Neuronal stem cell (in vitro differentiated cells): ENCODE measurements around the gene CCDC8.

Experiments used
- DNase-seq: peaks from one replicate; pipeline ENCODE4 v3.0.0-alpha.2; 2013; ENCODE audit warnings: low spot score
- H2AFZ ChIP-seq: one replicate; pipeline ENCODE4 v1.6.1; 2013; ENCODE audit warnings: mild to moderate bottlenecking, low read length, inconsistent platforms
- H2AK5ac ChIP-seq: 2 replicates; pipeline ENCODE4 v1.6.1; 2013; ENCODE audit warnings: low read depth, mild to moderate bottlenecking, inconsistent platforms, low read length, moderate library complexity, mixed read lengths
- H2BK120ac ChIP-seq: 2 replicates; pipeline ENCODE4 v1.6.1; 2013; ENCODE audit warnings: low read depth, mild to moderate bottlenecking, inconsistent platforms, low read length, moderate library complexity, mixed read lengths
- H2BK12ac ChIP-seq: one replicate; pipeline ENCODE4 v1.6.1; 2013; ENCODE audit warnings: low read length, inconsistent platforms
- H2BK15ac ChIP-seq: 2 replicates; pipeline ENCODE4 v1.6.1; 2013; ENCODE audit warnings: mild to moderate bottlenecking, low read length, inconsistent platforms, mixed read lengths
- H2BK5ac ChIP-seq: one replicate; pipeline ENCODE4 v1.6.1; 2013; ENCODE audit warnings: inconsistent platforms, mild to moderate bottlenecking, low read length, moderate library complexity
- H3K14ac ChIP-seq: one replicate; pipeline ENCODE4 v1.6.1; 2013; ENCODE audit warnings: low read length, inconsistent platforms
- H3K18ac ChIP-seq: 2 replicates; pipeline ENCODE4 v1.6.1; 2013; ENCODE audit warnings: low read length, inconsistent platforms
- H3K23ac ChIP-seq: 2 replicates; pipeline ENCODE4 v1.6.1; 2013; ENCODE audit warnings: low read depth, mild to moderate bottlenecking, mixed read lengths, low read length, inconsistent platforms; ENCODE audit not compliant: poor library complexity
- H3K27ac ChIP-seq: replicated peaks from 3 replicates; pipeline ENCODE4 v1.5.1; 2013; ENCODE audit warnings: low read length, inconsistent platforms
- H3K27me3 ChIP-seq, 3 experiments: 2 replicates each; pipeline ENCODE4 v1.6.1; 2013; ENCODE audit warnings: low read length in 3 of 3, mild to moderate bottlenecking in 2 of 3, inconsistent platforms in 1 of 3, low read depth in 1 of 3, mixed read lengths in 1 of 3, moderate library complexity in 1 of 3; ENCODE audit not compliant: control insufficient read depth in 3 of 3, insufficient read depth in 3 of 3
- H3K36me3 ChIP-seq, 2 donors: replicated peaks in 1 of 2; 2 replicates each; pipeline ENCODE4 v1.6.1; 2013; ENCODE audit warnings: low read length in 2 of 2; ENCODE audit not compliant: control insufficient read depth in 2 of 2, insufficient read depth in 2 of 2
- H3K4ac ChIP-seq: 2 replicates; pipeline ENCODE4 v1.6.1; 2013; ENCODE audit warnings: inconsistent platforms, mild to moderate bottlenecking, low read length, moderate library complexity
- H3K4me1 ChIP-seq, 2 donors: 1 replicate in 1 of 2; 2 replicates in 1 of 2; pipeline ENCODE4 v1.6.1; 2013; ENCODE audit warnings: low read length in 2 of 2, low read depth in 1 of 2; ENCODE audit not compliant: control insufficient read depth in 2 of 2, insufficient read depth in 1 of 2
- H3K4me2 ChIP-seq: one replicate; pipeline ENCODE4 v1.6.1; 2013; ENCODE audit warnings: mild to moderate bottlenecking, low read length, inconsistent platforms; ENCODE audit not compliant: insufficient read depth, poor library complexity, severe bottlenecking
- H3K4me3 ChIP-seq, 2 donors: 2 replicates each; pipeline ENCODE4 v1.5.1; 2013; ENCODE audit warnings: low read length in 2 of 2, mild to moderate bottlenecking in 2 of 2, inconsistent platforms in 1 of 2, moderate library complexity in 1 of 2
- H3K79me1 ChIP-seq: one replicate; pipeline ENCODE4 v1.6.1; 2013; ENCODE audit warnings: low read depth, mild to moderate bottlenecking, inconsistent platforms, low read length, moderate library complexity
- H3K9ac ChIP-seq: one replicate; pipeline ENCODE4 v1.6.1; 2013; ENCODE audit warnings: mild to moderate bottlenecking, low read depth, low read length, inconsistent platforms; ENCODE audit not compliant: poor library complexity
- H3K9me3 ChIP-seq, 2 donors: replicated peaks in 1 of 2; 2 replicates each; pipeline versions ENCODE3 to v1.6.1; 2013; ENCODE audit warnings: low read length in 2 of 2, mild to moderate bottlenecking in 2 of 2, inconsistent platforms in 1 of 2, low read depth in 1 of 2, mixed read lengths in 1 of 2, moderate library complexity in 1 of 2; ENCODE audit not compliant: control insufficient read depth in 2 of 2, insufficient read depth in 1 of 2
- H4K8ac ChIP-seq: one replicate; pipeline ENCODE4 v1.6.1; 2013; ENCODE audit warnings: low read depth, mild to moderate bottlenecking, inconsistent platforms, low read length, moderate library complexity
- H4K91ac ChIP-seq: one replicate; pipeline ENCODE4 v1.6.1; 2013; ENCODE audit warnings: low read length, low read depth, mild to moderate bottlenecking, inconsistent platforms; ENCODE audit not compliant: poor library complexity
- WGBS, 2 donors: extraction: QIAGEN DNeasy Blood & Tissue Kit; methylation state at CpG; one replicate each; pipeline ENCODE4 v1.1.7; 2013; ENCODE audit warnings: missing lambda C conversion rate in 2 of 2, mixed read lengths in 1 of 2; ENCODE audit not compliant: insufficient read length in 2 of 2, insufficient replicate concordance in 1 of 2; ENCODE audit errors: extremely low coverage in 2 of 2; 5-methylcytosine and 5-hydroxymethylcytosine counted together

CCDC8 gene

DNA sequence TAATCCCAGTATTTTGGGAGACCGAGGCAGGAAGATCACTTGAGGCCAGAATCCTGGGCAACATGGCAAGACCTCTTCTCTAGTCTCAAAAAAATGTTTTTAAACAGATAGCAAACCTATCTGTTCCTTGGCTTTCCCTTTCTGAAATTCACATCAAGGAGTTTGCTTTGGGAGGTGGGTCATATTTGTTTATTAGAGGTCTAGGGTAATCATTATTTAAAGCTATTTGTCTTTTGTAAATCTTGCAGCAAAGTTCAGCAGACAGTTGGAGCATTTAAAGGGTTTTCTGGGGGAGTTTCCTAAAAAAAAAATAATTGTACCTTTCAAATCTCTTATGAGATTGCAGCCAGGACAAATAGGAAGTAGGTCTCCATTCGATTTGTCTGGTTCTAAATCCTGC is 49.0 kb downstream of the CCDC8 start:
- peaks cover 11 to 88% of the 10 kb centered on the region in 2 donors for H3K36me3 ChIP-seq
- H3K27ac ChIP-seq: no peak overlapping the region
- no peak overlapping the region for H3K9ac ChIP-seq
- H2BK120ac ChIP-seq: no peak overlapping the region
- H3K4me2 ChIP-seq: no peak overlapping the region
- no peak overlapping the region for H3K4ac ChIP-seq
- no peak overlapping the region for H3K23ac ChIP-seq
- no peak overlapping the region for H3K18ac ChIP-seq
- peaks cover 6% of the 10 kb centered on the region for H3K79me1 ChIP-seq
- no peak overlapping the region for H4K8ac ChIP-seq
- no peaks in the 10 kb centered on the region for H3K9me3 ChIP-seq
- H3K4me3 ChIP-seq: no peak overlapping the region
- no peak overlapping the region for H3K14ac ChIP-seq
- peaks cover 0 to 9% of the 10 kb centered on the region in 2 donors for H3K4me1 ChIP-seq
- no peak overlapping the region for H2AK5ac ChIP-seq
- no peak overlapping the region for H4K91ac ChIP-seq
- no peak overlapping the region for H2BK15ac ChIP-seq
- H2BK12ac ChIP-seq: no peak overlapping the region
- no peak overlapping the region for H2AFZ ChIP-seq
- DNase-seq: no peak
- no peak overlapping the region for H2BK5ac ChIP-seq
- no peaks in the 10 kb centered on the region for H3K27me3 ChIP-seq
- WGBS, 2 donors: no CpG with 5 or more reads among the region's 2 CpGs

DNA sequence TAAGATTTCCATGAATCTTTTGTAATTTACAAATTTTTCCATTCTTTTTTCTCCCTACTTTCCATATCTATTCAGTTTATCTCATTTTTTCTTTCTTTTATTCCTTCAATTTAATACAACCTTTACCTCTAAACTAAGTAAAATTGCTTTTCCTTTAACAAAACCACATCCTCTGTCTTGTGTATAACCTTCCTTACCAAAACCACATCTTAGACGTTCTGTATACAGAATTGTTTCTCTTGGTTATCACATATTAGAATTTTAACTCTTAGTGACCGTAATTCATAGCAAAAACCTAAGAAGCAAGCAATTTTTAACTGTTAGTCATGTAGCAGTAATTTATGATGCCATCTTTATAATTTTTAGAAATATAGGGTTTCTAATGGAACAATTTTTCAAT is 51.4 kb downstream of the CCDC8 start:
- WGBS, 2 donors: no CpG with 5 or more reads among the region's 2 CpGs
- H2AFZ ChIP-seq: no peak overlapping the region
- H2BK15ac ChIP-seq: no peak overlapping the region
- peaks cover 0 to 7% of the 10 kb centered on the region in 2 donors for H3K4me1 ChIP-seq
- H3K9ac ChIP-seq: no peak overlapping the region
- H4K91ac ChIP-seq: no peak overlapping the region
- H3K14ac ChIP-seq: no peak overlapping the region
- no peak overlapping the region for H2BK5ac ChIP-seq
- H3K9me3 ChIP-seq: no peaks in the 10 kb centered on the region
- no peaks in the 10 kb centered on the region for H3K27me3 ChIP-seq
- no peak overlapping the region for H3K18ac ChIP-seq
- no peak overlapping the region for H2BK120ac ChIP-seq
- DNase-seq: no peak
- no peak overlapping the region for H4K8ac ChIP-seq
- peaks cover 4 to 89% of the 10 kb centered on the region in 2 donors for H3K36me3 ChIP-seq
- no peaks in the 10 kb centered on the region for H3K79me1 ChIP-seq
- no peak overlapping the region for H3K4me2 ChIP-seq
- no peak overlapping the region for H3K4ac ChIP-seq
- no peak overlapping the region for H3K23ac ChIP-seq
- H2AK5ac ChIP-seq: no peak overlapping the region
- H3K4me3 ChIP-seq: no peak overlapping the region
- no peak overlapping the region for H3K27ac ChIP-seq
- no peak overlapping the region for H2BK12ac ChIP-seq
